ENCODE data around the gene CC2D1A.
A peak's percentile ranks its signal among the peaks of the same experiment; 100 is the strongest.

Gene CC2D1A

DNA sequence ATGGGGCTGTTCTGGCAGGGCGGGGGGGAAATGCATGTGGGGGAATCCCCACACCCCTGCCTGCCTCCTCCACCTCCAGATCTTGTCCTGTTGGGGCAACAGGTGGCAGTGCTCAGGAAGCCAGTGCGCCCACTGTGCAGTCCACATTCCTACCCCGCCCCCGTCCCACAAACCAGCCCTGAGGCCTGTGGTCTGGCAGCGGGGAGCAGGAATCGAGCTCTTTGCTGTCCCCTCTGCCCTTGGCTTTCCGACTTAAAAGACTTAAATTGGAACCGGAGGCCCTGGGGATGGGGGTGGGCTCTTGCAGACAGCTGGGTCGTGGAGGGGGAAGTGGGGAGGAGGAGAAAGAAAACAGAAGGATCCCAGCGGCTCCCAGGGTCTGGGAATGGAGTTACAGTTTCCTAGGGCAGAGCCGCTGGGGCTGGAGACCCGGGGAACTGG lies 24.7 kb upstream of the CC2D1A start:
- Histone ChIP-seq H3K9ac (ENCODE audit: low read length) (peak overlapping the region; percentile 19; the same call in 1 of the 2 replicates), H3K9me3 (replicated peaks; ENCODE audit: insufficient read depth, low read length) (no peaks in the 10 kb centered on the region), H3K36me3 (replicated peaks; ENCODE audit: insufficient read depth, low read length) (no peaks in the 10 kb centered on the region), H3K79me2 (ENCODE audit: low read length) (no peaks in the 10 kb centered on the region), H3K9me2 (replicated peaks; ENCODE audit: insufficient read depth, low read length) (no peaks in the 10 kb centered on the region), H3K4me1 (ENCODE audit: low read length) (peaks cover 33% of the 10 kb centered on the region), H3K27ac (ENCODE audit: low read length) (peak overlapping the region; percentile 37; the same call in 1 of the 2 replicates), H3K4me3 (ENCODE audit: low read length) (no peak overlapping the region), H3K4me2 (ENCODE audit: low read depth, low read length) (peak overlapping the region; percentile 98; the same call in 1 of the 2 replicates), H4K20me1 (ENCODE audit: insufficient read depth, low read length) (no peaks in the 10 kb centered on the region), H3K27me3 (replicated peaks; ENCODE audit: insufficient read depth, low read length) (peaks cover 20% of the 10 kb centered on the region), H2AFZ (ENCODE audit: low read length) (peak overlapping the region; percentile 88), H3F3A (ENCODE audit: insufficient read depth, low read length) (no peaks in the 10 kb centered on the region)
- TF ChIP-seq, protein P1, sequence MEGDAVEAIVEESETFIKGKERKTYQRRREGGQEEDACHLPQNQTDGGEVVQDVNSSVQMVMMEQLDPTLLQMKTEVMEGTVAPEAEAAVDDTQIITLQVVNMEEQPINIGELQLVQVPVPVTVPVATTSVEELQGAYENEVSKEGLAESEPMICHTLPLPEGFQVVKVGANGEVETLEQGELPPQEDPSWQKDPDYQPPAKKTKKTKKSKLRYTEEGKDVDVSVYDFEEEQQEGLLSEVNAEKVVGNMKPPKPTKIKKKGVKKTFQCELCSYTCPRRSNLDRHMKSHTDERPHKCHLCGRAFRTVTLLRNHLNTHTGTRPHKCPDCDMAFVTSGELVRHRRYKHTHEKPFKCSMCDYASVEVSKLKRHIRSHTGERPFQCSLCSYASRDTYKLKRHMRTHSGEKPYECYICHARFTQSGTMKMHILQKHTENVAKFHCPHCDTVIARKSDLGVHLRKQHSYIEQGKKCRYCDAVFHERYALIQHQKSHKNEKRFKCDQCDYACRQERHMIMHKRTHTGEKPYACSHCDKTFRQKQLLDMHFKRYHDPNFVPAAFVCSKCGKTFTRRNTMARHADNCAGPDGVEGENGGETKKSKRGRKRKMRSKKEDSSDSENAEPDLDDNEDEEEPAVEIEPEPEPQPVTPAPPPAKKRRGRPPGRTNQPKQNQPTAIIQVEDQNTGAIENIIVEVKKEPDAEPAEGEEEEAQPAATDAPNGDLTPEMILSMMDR (IDR thresholded peaks at IDR 0.05; ENCODE audit: low read length) = peak; percentile 15; the same call in 1 of the 2 replicates
- TF ChIP-seq EZH2 (optimal IDR thresholded peaks at IDR 0.05; ENCODE audit: low read depth, low read length) = no peak
- peak; percentile 48 for DNase-seq

DNA sequence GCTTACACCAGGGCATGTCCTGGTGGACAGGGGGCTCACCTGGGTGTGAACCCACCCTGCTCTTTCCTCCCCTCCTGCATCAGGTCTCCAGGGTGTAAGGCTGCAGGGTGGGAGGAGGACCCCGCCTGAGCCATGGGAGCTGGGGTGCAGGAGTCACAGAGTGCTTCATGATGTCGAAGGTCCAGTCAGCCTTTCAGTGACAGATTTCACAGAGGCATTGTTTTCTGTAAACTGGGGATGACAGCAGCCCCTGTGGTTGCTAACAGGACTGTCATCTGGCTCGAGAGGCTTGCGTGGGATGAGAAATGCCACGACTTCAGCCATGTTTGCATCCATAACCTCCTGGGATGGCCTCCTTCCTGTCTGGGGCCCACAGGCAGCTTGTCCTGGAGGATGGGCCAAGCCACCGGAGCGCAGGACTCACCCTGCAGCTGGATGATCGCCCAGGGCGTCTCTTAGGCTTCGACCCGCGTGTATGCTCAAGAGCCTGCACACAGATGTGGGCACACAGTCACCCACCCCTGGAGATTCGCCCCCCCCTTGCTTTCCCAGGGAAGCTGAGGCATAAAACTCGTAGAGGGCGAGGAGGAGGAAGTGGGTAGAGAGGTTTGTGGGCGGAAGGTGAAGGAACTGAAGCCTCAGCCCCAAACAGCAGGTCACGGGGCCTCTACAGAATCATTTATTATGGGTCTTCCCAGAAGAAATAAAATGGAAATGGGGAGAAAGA lies 24.1 kb upstream of the CC2D1A start:
- H3K27me3 ChIP-seq (replicated peaks; ENCODE audit: insufficient read depth, low read length) = peaks cover 14% of the 10 kb centered on the region
- peaks cover 33% of the 10 kb centered on the region for H3K4me1 ChIP-seq (ENCODE audit: low read length)
- no peaks in the 10 kb centered on the region for H3F3A ChIP-seq (ENCODE audit: insufficient read depth, low read length)
- no peaks in the 10 kb centered on the region for H3K9me3 ChIP-seq (replicated peaks; ENCODE audit: insufficient read depth, low read length)
- TF ChIP-seq, protein P1 (IDR thresholded peaks at IDR 0.05; ENCODE audit: low read length) = no peak
- peak overlapping the region; percentile 37; the same call in 1 of the 2 replicates for H3K27ac ChIP-seq (ENCODE audit: low read length)
- no peaks in the 10 kb centered on the region for H3K79me2 ChIP-seq (ENCODE audit: low read length)
- no peaks in the 10 kb centered on the region for H3K9me2 ChIP-seq (replicated peaks; ENCODE audit: insufficient read depth, low read length)
- no peaks in the 10 kb centered on the region for H3K36me3 ChIP-seq (replicated peaks; ENCODE audit: insufficient read depth, low read length)
- H3K9ac ChIP-seq (ENCODE audit: low read length) = peak overlapping the region; percentile 19; the same call in 1 of the 2 replicates
- peak overlapping the region; percentile 88; the same call in 1 of the 2 replicates for H2AFZ ChIP-seq (ENCODE audit: low read length)
- no peak for DNase-seq
- peak overlapping the region; percentile 98; the same call in 1 of the 2 replicates for H3K4me2 ChIP-seq (ENCODE audit: low read depth, low read length)
- no peaks in the 10 kb centered on the region for H4K20me1 ChIP-seq (ENCODE audit: insufficient read depth, low read length)
- no peak overlapping the region for H3K4me3 ChIP-seq (ENCODE audit: low read length)

DNA sequence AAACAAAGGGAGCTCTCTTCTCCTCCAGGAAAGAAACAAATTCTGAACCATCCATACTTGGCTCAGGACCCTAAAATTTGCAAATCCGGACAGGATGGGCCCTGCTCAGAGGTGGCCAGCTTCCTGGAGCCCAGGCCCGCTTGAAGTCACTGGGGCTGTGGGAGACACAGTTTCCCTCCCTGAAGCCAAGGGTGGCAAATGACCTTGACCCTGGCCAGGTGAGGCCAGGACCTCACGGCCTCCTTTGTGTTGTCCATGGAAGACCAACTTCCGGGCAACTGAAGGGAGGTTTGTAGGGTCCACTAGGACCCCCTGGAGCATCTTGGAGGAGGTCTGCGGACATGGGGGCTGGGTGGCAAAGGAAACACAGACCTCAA lies 23.6 kb upstream of the CC2D1A start:
- no peaks in the 10 kb centered on the region for H3K9me3 ChIP-seq (replicated peaks; ENCODE audit: insufficient read depth, low read length)
- TF ChIP-seq EZH2 (optimal IDR thresholded peaks at IDR 0.05; ENCODE audit: low read depth, low read length) (no peak), EZH2phosphoT487 (IDR thresholded peaks at IDR 0.05; ENCODE audit: low read length) (no peak)
- TF ChIP-seq, protein P1 (IDR thresholded peaks at IDR 0.05; ENCODE audit: low read length) = no peak

More for the DNA sequence above, 23.6 kb upstream of the CC2D1A start:
- H3K9ac ChIP-seq (ENCODE audit: low read length) = no peak overlapping the region
- H3K9me2 ChIP-seq (replicated peaks; ENCODE audit: insufficient read depth, low read length) = no peaks in the 10 kb centered on the region
- H4K20me1 ChIP-seq (ENCODE audit: insufficient read depth, low read length) = no peaks in the 10 kb centered on the region
- peak overlapping the region; percentile 37; the same call in 1 of the 2 replicates for H3K27ac ChIP-seq (ENCODE audit: low read length)
- no peak overlapping the region for H3K4me3 ChIP-seq (ENCODE audit: low read length)
- no peaks in the 10 kb centered on the region for H3K79me2 ChIP-seq (ENCODE audit: low read length)
- H3K27me3 ChIP-seq (replicated peaks; ENCODE audit: insufficient read depth, low read length) = peaks cover 9% of the 10 kb centered on the region
- H3K36me3 ChIP-seq (replicated peaks; ENCODE audit: insufficient read depth, low read length) = no peaks in the 10 kb centered on the region
- H3K4me2 ChIP-seq (ENCODE audit: low read depth, low read length) = no peak overlapping the region
- DNase-seq = no peak
- no peak overlapping the region for H2AFZ ChIP-seq (ENCODE audit: low read length)
- no peaks in the 10 kb centered on the region for H3F3A ChIP-seq (ENCODE audit: insufficient read depth, low read length)
- H3K4me1 ChIP-seq (ENCODE audit: low read length) = peaks cover 33% of the 10 kb centered on the region

Data from MM.1S (cell line).